NCI-H1930 (cell line): Measurements from ENCODE around the gene ORM1.

Experiments
- DNase-seq, 2 experiments: peaks; one replicate each; lab custom pipeline; 2025; lab: John Stamatoyannopoulos, UW

The ORM1 gene

DNA sequence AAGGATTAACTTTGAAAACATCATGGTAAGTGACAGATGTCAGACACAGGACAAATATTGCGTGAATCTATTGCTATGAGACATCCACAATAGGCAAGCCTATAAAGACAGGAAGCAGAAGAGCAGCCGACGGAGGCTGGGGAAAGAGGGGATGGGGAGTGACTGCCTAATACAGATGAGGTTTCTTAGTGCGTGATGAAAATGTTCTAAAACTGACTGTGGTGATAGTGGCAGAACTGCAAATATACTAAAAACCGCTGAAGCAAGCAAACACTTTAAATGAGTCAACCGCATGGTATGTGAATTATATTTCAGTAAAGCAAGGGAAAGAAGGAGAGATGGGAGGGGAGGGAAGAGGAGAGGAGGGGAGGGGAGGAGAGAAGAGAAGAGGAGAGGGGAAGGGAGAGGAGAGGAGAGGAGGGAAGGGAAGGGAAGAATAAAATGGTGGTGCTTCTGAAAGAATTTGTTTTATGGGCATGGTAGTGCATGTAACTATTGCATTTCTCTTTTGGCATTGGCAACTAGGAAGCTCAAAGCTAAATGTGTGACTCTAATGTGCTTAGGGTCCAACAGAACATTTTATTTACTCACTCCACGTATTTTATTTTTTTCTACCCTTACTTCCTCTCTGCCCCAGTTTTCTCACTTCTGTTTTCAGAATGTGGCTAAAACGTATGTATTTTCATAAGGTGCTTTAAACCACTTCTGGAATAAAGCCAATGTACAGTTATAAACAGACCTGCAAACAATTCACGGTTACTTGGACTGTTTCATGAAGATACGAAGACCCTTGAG, 43.6 kb downstream of the ORM1 start:
- no peak for DNase-seq

DNA sequence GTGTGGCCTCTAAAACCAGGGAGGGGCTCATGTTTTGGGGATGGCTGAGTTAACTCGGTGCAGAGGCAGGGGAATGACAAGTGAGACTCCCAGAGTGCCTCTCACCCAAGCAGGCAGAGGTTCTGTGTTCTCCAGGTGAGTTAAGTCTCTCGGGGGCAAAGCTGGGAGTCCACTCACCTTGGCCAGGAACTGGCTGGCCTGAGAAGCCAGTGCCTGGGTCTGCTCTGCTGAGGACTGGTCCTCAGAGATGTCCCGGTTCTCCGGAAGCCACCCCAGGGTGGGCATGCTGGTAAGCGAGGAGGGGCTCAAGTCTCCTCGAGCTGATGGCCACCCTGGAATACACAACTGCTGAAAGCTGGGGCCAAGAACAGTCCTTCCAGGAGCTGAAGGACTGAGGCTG, 44.5 kb downstream of the ORM1 start:
- DNase-seq = no peak

DNA sequence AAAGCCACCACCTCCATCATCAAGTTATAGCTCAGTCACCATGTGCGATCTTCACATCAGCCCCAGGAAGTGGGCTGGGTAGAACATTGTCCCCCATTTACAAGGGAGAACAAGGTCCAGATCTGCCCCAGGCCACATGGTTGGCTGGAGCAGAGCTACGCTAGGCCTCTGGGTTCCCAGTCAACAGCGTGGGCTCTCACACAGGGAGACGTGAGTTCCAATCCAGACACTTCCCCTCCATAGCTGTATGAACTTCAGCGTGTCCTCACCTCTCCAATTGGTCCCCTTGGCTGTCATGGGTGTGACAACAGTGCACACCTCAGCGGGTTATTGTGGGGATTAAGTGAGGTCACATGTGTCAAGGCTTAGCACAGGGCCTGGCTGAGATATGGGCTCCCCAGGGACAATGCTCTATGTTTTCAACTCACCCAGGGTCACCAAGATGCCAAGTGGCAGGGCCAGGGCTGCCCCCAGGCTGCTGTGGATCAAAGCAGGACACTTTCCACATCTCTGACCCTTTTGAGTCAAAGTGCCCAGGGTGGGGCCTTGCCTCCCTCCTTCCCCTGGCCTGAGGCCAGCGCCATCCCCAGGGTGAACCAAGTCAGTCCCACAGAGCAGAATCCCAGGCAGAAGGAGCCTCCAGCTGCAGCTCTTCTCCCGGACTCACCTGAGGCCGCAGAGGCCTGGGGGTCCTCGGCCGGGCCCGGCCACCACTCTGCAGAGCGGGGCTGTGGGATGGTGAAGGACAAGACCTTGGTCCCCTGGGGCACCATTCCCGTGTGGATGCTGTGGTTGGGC, 45.1 kb downstream of the ORM1 start:
- DNase-seq = no peak

DNA sequence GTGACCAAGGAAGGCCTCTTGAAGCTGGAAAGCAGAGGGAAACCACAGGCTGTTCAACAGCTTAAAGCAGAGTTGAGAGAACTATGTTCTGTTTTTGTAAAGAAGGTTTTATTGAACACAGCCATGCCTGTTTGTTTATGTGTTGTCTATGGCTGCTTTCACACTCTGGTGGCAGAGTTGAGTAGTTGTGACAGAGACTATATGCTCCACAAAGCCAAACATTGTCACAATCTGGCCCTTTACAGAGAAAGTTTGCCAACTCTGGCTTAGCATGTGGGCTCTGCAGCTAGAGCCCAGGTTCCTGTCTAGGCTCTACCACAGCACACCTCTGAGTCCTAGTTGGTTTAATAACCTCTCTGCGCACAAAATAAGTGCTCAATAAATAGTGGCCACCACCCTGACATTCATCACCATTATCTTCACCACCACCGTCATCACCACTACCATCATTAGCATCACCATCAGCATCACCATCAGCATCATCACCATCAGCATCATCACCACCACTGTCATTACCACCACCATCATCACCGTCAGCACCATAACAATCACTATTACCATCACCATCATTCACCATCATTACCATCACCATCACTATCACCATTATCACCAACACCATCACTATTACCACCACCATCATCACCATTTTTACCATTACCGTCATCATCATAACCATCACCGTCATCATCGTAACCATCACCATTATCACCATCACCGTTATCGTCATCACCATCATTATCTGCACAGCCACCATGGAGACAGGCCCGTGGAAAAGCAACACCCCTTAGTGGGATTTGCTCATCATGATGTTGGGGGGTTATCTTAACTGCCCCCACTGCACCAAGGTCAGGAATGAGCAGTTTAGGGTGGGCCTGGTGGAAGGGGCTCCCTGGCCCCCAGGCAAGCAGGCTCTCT, 46.6 kb downstream of the ORM1 start:
- DNase-seq = no peak

DNA sequence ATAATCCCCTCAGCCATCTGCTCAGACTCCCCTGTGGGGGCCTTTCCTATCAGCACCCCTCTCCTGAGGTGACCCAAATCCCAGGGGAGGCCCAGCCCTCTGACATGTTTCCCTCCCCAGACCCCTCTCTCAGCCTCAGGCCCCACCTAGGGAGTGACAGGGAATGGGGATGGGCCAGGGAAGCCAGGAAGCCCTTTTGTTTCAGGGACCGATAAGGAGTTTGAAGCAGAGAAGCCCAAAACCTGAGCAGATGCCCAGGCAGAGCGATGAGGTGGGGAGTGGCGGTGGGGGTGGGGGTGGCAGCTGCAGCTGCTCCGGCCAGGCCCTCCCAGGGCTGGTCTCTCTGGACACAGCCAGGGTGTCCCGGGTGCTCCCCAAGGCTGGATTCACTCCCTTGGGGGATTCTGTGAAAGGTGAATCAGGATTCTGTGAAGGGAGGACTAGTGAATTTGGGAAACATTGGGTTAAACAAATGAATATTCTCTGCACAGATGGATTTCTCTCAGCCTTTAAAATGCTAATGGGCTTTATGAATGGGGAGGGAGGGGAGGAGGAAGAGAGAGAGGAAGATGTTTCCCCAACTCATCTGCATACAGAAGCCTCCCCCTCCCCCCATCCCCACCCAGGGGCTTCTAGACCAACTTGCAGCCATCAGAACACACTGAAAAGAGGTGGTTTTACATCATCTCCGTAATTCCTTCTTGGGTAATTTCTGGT, 47.5 kb downstream of the ORM1 start:
- DNase-seq = no peak

DNA sequence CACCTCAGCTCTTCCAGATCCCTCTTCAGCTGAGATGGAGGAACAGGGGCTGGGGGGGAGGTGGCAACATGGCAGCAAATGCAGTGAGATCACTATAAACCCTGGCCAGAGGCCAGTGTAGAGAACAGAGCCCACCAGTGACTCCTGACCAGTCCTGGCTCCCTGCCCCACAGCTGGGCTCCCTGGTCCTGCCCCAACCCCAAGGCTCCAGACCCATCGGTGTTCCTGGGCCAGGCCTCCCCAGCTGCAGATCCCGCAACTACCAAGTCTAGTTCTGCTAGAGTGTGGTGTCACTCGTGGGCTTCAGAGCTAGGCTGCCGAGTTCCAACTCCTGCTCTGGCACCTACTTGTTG, 48.0 kb downstream of the ORM1 start:
- no peak for DNase-seq

- DNase-seq = no peak
Measured at GRCh38 chr9:114371343-114371944, 48.5 kb downstream of the ORM1 start.

DNA sequence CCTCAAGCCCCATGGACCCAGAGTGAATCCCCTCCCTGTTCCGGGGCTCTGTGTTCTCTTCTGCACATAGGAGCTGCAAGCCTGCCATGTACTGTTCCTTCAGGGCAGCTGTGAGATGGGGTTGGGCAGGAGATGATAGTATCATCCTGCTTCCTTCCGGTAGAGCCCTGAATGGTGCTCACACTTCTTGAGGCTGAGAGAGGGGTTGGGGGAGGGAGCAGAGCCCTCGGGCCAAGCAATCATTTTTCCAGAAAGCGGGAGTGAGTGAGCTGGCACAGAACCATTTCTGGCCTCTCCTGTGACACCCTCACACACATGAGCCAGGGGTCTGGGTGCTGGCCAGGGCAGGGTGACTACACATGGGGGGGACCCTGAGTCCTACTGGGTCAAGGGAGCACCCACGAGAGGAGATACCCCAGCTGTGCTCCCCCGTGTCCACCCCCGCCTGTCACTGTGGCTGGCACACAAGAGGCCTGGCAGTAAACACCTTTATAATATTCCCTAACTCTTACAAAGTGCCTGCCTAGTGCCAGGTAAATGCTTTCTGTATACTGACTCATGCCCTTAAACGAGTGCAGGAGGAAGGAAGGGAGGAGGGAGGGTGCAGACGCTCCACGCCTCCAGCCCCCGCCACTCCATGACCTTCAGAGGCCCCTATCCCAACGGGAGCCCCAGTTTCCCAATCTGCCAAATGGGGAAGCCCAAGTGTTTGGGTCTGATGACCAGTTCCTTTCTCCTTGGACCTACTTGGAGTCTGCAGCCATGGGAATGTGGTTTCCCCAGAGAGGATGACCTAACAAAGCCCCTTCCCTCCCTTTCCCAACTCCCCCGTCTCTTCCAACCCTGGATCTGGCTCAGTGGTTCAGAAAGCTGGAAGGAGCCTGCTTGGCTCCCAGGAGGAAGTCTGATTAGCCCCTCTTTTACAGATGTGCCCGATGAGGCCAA, 49.3 kb downstream of the ORM1 start:
- no peak for DNase-seq

DNA sequence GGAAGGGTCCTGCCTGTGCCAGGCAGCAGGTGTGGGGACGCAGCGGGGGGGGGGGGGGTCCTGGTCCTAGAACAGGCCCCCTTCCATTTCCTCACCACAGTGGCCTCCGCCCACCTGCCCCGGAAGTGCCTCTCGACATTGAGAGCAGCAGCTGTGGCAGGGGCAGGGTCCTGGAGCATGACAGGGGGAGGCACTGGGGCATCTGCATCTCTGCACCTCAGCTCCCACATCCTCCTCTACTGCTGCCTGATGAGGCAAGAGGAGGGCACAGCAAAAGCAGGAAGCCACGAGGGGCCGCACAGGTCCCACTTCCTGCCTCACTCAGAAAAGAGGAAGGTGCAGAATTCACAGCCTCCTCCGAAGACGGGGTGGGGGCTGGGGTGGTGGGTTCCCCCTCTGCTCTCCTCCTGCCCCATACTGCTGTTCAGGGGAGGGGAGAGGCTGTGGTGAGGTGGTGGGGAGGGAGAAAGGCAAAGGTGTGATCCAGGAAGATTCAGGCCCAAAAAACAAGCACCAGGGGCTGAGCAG, 50.1 kb downstream of the ORM1 start:
- DNase-seq = no peak

- no peak for DNase-seq
Measured at GRCh38 chr9:114373960-114374730, 51.2 kb downstream of the ORM1 start.

GRCh38 chr9:114374936-114375335, 52.0 kb downstream of the ORM1 start:
- no peak for DNase-seq

DNA sequence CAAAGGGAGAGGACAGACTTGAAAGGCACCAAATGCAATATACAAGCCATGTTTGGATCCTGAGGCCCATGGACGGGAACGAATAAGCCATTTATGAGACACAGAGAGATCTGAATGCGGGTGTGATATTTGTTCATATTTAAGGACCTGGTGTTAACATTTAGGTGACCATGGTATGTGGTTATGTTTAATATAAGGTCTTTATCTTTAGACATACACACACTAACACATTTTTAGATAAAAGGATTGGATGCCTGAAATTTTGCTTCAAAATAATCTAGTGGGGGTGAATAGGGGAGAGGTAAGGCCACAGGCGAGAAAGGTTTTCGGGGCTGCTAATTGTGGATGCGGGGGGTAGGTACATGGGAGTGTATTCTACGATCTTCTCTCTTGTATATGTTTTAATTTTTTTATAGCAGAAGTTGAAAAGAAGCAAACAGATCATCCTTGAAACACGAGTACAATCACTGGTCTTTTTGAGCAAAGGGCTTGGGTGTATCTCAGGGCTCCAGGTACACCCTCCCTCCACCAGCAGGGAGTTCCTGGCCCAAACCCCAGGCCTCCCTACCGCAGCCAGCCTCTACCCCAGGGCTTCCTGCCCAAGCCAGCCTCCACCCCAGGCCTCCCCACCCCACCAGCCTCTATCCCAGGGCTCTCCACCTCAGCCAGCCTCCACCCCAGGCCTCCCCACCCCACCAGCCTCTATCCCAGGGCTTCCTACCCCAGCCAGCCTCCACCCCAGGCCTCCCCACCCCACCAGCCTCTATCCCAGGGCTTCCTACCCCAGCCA, 52.7 kb downstream of the ORM1 start:
- DNase-seq = no peak
